H1 (cell line): ENCODE measurements around the gene CCDC191. TPM values are rescaled to one million over a fixed set of nuclear protein-coding genes. Genes with fewer than 3 reads are reported as not detected.

Experiments
- CTCF ChIA-PET: fragments of 300-600 bp; sonication (Branson Sonifier 250); formaldehyde crosslinking; loops from one replicate; lab custom pipeline; 2021; ENCODE audit not compliant: partially characterized antibody; lab: Charles Lee
- POLR2A ChIA-PET: fragments of 300-600 bp; sonication (Branson Sonifier 250); formaldehyde crosslinking; loops from one replicate; lab custom pipeline; 2021; ENCODE audit warnings: inconsistent platforms; ENCODE audit not compliant: partially characterized antibody; lab: Charles Lee
- DNase-seq, 2 experiments: peaks; one replicate each; pipeline versions ENCODE4 v3.0.0 to v3.0.0-alpha.2; 2010 to 2022; ENCODE audit warnings: low spot score in 2 of 2, low read depth in 1 of 2, mixed read lengths in 1 of 2
- FAIRE-seq: peaks from 2 replicates; lab custom pipeline; 2011; peaks lifted over from hg19 to GRCh38; lab: Jason Lieb, UNC
- H2AFZ ChIP-seq: 2 replicates; pipeline ENCODE4 v1.8.1; 2012; ENCODE audit warnings: low read length, inconsistent platforms
- H2AK5ac ChIP-seq: 2 replicates; pipeline ENCODE4 v1.6.1; 2013; ENCODE audit warnings: low read depth, low read length
- H2BK120ac ChIP-seq: replicated peaks from 2 replicates; pipeline ENCODE3; 2013; ENCODE audit warnings: low read depth, low read length, inconsistent platforms
- H2BK12ac ChIP-seq: 2 replicates; pipeline ENCODE4 v1.6.1; 2013; ENCODE audit warnings: low read depth, low read length
- H2BK15ac ChIP-seq: 2 replicates; pipeline ENCODE4 v1.6.1; 2013; ENCODE audit warnings: low read length
- H2BK20ac ChIP-seq: 2 replicates; pipeline ENCODE4 v1.6.1; 2013; ENCODE audit warnings: low read length
- H2BK5ac ChIP-seq: 2 replicates; pipeline ENCODE4 v1.6.1; 2013; ENCODE audit warnings: low read depth, low read length
- H3K14ac ChIP-seq: 2 replicates; pipeline ENCODE4 v1.6.1; 2013; ENCODE audit warnings: inconsistent platforms; ENCODE audit not compliant: insufficient read length
- H3K18ac ChIP-seq: 2 replicates; pipeline ENCODE4 v1.6.1; 2013; ENCODE audit warnings: low read length; ENCODE audit errors: extremely low read depth
- H3K23ac ChIP-seq: 2 replicates; pipeline ENCODE4 v1.6.1; 2013; ENCODE audit warnings: inconsistent platforms; ENCODE audit not compliant: insufficient read length
- H3K23me2 ChIP-seq: 2 replicates; pipeline ENCODE4 v1.6.1; 2013; ENCODE audit warnings: low read depth, low read length
- H3K27ac ChIP-seq: 2 replicates; pipeline ENCODE4 v1.6.1; 2011; ENCODE audit warnings: low read depth, low read length, inconsistent platforms
- H3K27me3 ChIP-seq, 4 experiments: replicated peaks in 1 of 4; 1 replicate in 1 of 4; 2 replicates in 3 of 4; pipeline versions ENCODE4 v1.6.1 to v1.8.1; 2011 to 2013; ENCODE audit warnings: low read length in 3 of 4, mild to moderate bottlenecking in 3 of 4, inconsistent platforms in 2 of 4, mixed read lengths in 2 of 4, moderate library complexity in 1 of 4; ENCODE audit not compliant: control insufficient read depth in 3 of 4, insufficient read depth in 3 of 4; ENCODE audit errors: extremely low read depth in 1 of 4
- H3K36me3 ChIP-seq, 4 experiments: 2 replicates each; pipeline versions ENCODE4 v1.6.1 to v1.8.1; 2011 to 2013; ENCODE audit warnings: mild to moderate bottlenecking in 4 of 4, low read length in 3 of 4, moderate library complexity in 2 of 4, control low read depth in 1 of 4, inconsistent platforms in 1 of 4; ENCODE audit not compliant: insufficient read depth in 4 of 4, control insufficient read depth in 2 of 4
- H3K4ac ChIP-seq: replicated peaks from 2 replicates; pipeline ENCODE3; 2013; ENCODE audit warnings: low read length, low read depth, mixed read lengths, inconsistent platforms; ENCODE audit not compliant: insufficient read length
- H3K4me1 ChIP-seq, 4 experiments: replicated peaks in 1 of 4; 1 replicate in 1 of 4; 2 replicates in 3 of 4; pipeline versions ENCODE4 v1.6.1 to v1.8.1; 2011 to 2013; ENCODE audit warnings: low read length in 3 of 4, inconsistent platforms in 2 of 4, mixed read lengths in 1 of 4; ENCODE audit not compliant: insufficient read depth in 4 of 4, control insufficient read depth in 3 of 4
- H3K4me2 ChIP-seq, 2 experiments: 2 replicates each; pipeline versions ENCODE4 v1.6.1 to v1.8.1; 2011 to 2013; ENCODE audit warnings: low read depth in 2 of 2, low read length in 2 of 2, control low read depth in 1 of 2, inconsistent platforms in 1 of 2, mild to moderate bottlenecking in 1 of 2; ENCODE audit not compliant: insufficient read depth in 1 of 2
- H3K4me3 ChIP-seq, 4 experiments: fragments of 200-600, 300-600 bp in 1 of 4; sonication (generic), shearing (Covaris generic), sonication (Bioruptor Twin) in 1 of 4; 2 replicates each; pipeline versions ENCODE4 v1.5.1 to v1.8.1; 2011 to 2016; ENCODE audit warnings: low read length in 4 of 4, low read depth in 3 of 4, control low read depth in 2 of 4, inconsistent platforms in 2 of 4, mild to moderate bottlenecking in 2 of 4, mixed read lengths in 1 of 4, moderate library complexity in 1 of 4; ENCODE audit not compliant: insufficient read depth in 2 of 4; ENCODE audit errors: extremely low read depth in 1 of 4
- H3K56ac ChIP-seq: replicated peaks from 2 replicates; pipeline ENCODE3; 2013; ENCODE audit warnings: low read depth, mild to moderate bottlenecking, mixed read lengths, low read length, inconsistent platforms; ENCODE audit not compliant: insufficient read length
- H3K79me1 ChIP-seq: 2 replicates; pipeline ENCODE4 v1.6.1; 2013; ENCODE audit warnings: low read depth, low read length, control low read depth
- H3K79me2 ChIP-seq, 2 experiments: 2 replicates each; pipeline versions ENCODE4 v1.6.1 to v1.8.1; 2012 to 2013; ENCODE audit warnings: low read length in 2 of 2, mild to moderate bottlenecking in 2 of 2, inconsistent platforms in 1 of 2; ENCODE audit not compliant: insufficient read depth in 2 of 2, control insufficient read depth in 1 of 2
- H3K9ac ChIP-seq, 4 experiments: replicated peaks in 1 of 4; 1 replicate in 1 of 4; 2 replicates in 3 of 4; pipeline versions ENCODE4 v1.6.1 to v1.8.1; 2011 to 2013; ENCODE audit warnings: low read depth in 3 of 4, low read length in 3 of 4, control low read depth in 2 of 4, mild to moderate bottlenecking in 2 of 4, moderate library complexity in 2 of 4, inconsistent platforms in 1 of 4; ENCODE audit errors: extremely low read depth in 1 of 4
- H3K9me3 ChIP-seq, 2 experiments: 2 replicates each; pipeline versions ENCODE4 v1.6.1 to v1.8.1; 2012 to 2013; ENCODE audit warnings: mild to moderate bottlenecking in 2 of 2, moderate library complexity in 2 of 2, control low read depth in 1 of 2, inconsistent platforms in 1 of 2, low read depth in 1 of 2, low read length in 1 of 2, mixed read lengths in 1 of 2; ENCODE audit not compliant: insufficient read depth in 2 of 2
- H4K20me1 ChIP-seq, 2 experiments: replicated peaks in 1 of 2; 2 replicates each; pipeline versions ENCODE3 to v1.8.1; 2011 to 2013; ENCODE audit warnings: inconsistent platforms in 2 of 2, low read length in 2 of 2, mild to moderate bottlenecking in 1 of 2; ENCODE audit not compliant: insufficient read depth in 2 of 2, control insufficient read depth in 1 of 2
- H4K5ac ChIP-seq: 2 replicates; pipeline ENCODE4 v1.6.1; 2013; ENCODE audit warnings: low read length, low read depth, mixed read lengths, inconsistent platforms; ENCODE audit not compliant: insufficient read length
- H4K8ac ChIP-seq: 2 replicates; pipeline ENCODE4 v1.8.0; 2013; ENCODE audit warnings: mild to moderate bottlenecking, moderate library complexity, low read length, inconsistent platforms; ENCODE audit not compliant: insufficient read depth; ENCODE audit errors: extremely low read depth
- H4K91ac ChIP-seq: replicated peaks from 2 replicates; pipeline ENCODE3; 2013; ENCODE audit warnings: low read length, mixed read lengths, inconsistent platforms; ENCODE audit not compliant: insufficient read length
- CBX5 ChIP-seq: fragments of 300-800, 300-1000 bp; sonication (generic); IDR thresholded peaks from 2 replicates; pipeline ENCODE4 v1.7.1; 2016; ENCODE audit warnings: antibody characterized with exemption, low read length, low read depth
- CEBPB ChIP-seq: IDR thresholded peaks from 2 replicates; pipeline ENCODE4 v1.6.1; 2012; ENCODE audit warnings: low read depth, low read length
- CHD2 ChIP-seq: IDR thresholded peaks from 2 replicates; pipeline ENCODE4 v1.6.1; 2012; ENCODE audit warnings: low read length, improper control_type of control experiment
- CREB1 ChIP-seq: IDR thresholded peaks from 2 replicates; pipeline ENCODE4 v1.6.1; 2012; ENCODE audit warnings: inconsistent platforms
- FOSL1 ChIP-seq: IDR thresholded peaks from 2 replicates; pipeline ENCODE4 v1.6.1; 2011; ENCODE audit warnings: mild to moderate bottlenecking, low read depth, low read length, moderate library complexity; ENCODE audit not compliant: insufficient read depth
- GABPA ChIP-seq: IDR thresholded peaks from 2 replicates; pipeline ENCODE4 v1.6.1; 2011; ENCODE audit warnings: mild to moderate bottlenecking, low read length, moderate library complexity, borderline replicate concordance; ENCODE audit not compliant: insufficient read depth
- GTF2F1 ChIP-seq: IDR thresholded peaks from 2 replicates; pipeline ENCODE4 v1.6.1; 2012; ENCODE audit warnings: low read depth, low read length, improper control_type of control experiment, borderline replicate concordance
- NANOG ChIP-seq: IDR thresholded peaks from 2 replicates; pipeline ENCODE4 v1.6.1; 2011; ENCODE audit warnings: low read length, low read depth, mild to moderate bottlenecking, inconsistent platforms; ENCODE audit not compliant: insufficient read depth, poor library complexity, severe bottlenecking
- NRF1 ChIP-seq: IDR thresholded peaks from 2 replicates; pipeline ENCODE4 v1.6.1; 2011; ENCODE audit warnings: mild to moderate bottlenecking, low read depth, low read length, improper control_type of control experiment
- RXRA ChIP-seq: IDR thresholded peaks from 2 replicates; pipeline ENCODE4 v1.6.1; 2011; ENCODE audit warnings: low read depth, mild to moderate bottlenecking, low read length, moderate library complexity; ENCODE audit not compliant: insufficient read depth
- SIX5 ChIP-seq: IDR thresholded peaks from 2 replicates; pipeline ENCODE4 v1.6.1; 2011; ENCODE audit warnings: mild to moderate bottlenecking, low read depth, low read length
- SP2 ChIP-seq: IDR thresholded peaks from 2 replicates; pipeline ENCODE4 v1.6.1; 2012; ENCODE audit warnings: mild to moderate bottlenecking, low read length, inconsistent platforms
- SRF ChIP-seq: IDR thresholded peaks from 2 replicates; pipeline ENCODE4 v1.6.1; 2011; ENCODE audit warnings: mild to moderate bottlenecking, low read depth, low read length, moderate library complexity
- SUZ12 ChIP-seq: fragments of 200-600 bp; sonication (generic); IDR thresholded peaks from 2 replicates; pipeline ENCODE4 v1.6.1; 2012; ENCODE audit warnings: mild to moderate bottlenecking, inconsistent platforms, low read length, moderate library complexity, mixed read lengths
- TBP ChIP-seq: IDR thresholded peaks from 2 replicates; pipeline ENCODE4 v1.6.1; 2011; ENCODE audit warnings: low read depth, low read length, improper control_type of control experiment
- ZNF274 ChIP-seq: IDR thresholded peaks from 2 replicates; pipeline ENCODE4 v1.7.0; 2012; ENCODE audit warnings: low read length, borderline replicate concordance; ENCODE audit errors: extremely low read depth
- polyA plus RNA-seq, 7 experiments: library from polyadenylated mRNA; depleted of rRNA in 3 of 7; stranded (reverse) in 5 of 7; unstranded in 2 of 7; fragments of >200 nt in 5 of 7; fragments of 200-250 nt in 2 of 7; gene quantifications; 1 replicate in 5 of 7; 2 replicates in 1 of 7; 4 replicates in 1 of 7; pipeline versions ENCODE4 v1.2.1 to v1.2.3, GENCODE V29; 2011 to 2013; ENCODE audit warnings: missing spikeins in 2 of 7, mixed read lengths in 2 of 7
- total RNA-seq: library from RNA; stranded (reverse); fragmentation: NEBNext Ultra II Directional; extraction: Animal tissue kit (Norgen Biotek cat#: 25700); gene quantifications from 2 replicates; pipeline ENCODE4 v1.2.1, GENCODE V29; 2021

CCDC191 gene
- total and polyA plus RNA-seq, 2 of the 8 experiments (the other 6 are each of a cell fraction or from before 2014, with no cell fraction given), result 0.65 to 1.3 TPM

DNA sequence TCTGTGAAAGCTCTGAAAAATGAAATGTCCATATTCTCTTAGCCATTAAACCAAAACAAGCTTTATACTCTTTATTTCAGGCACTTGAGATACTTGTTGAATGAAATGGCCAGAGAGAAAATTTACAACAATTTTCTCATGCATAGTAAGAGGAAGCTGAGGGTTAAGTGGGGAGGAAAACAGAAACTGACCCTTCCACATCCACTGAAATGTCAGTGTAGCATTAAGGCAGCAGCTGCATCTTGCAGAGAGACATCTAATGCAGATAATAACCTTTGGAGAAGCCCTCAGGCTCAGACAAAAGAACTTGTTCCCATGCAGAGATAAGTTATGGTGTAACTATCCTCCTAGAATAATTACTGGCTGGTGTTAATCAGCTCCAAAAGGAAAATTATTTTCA is 74.5 kb downstream of the CCDC191 start:
- H2BK15ac ChIP-seq, result no peak overlapping the region
- no peak overlapping the region for H3K4me2 ChIP-seq
- no peak overlapping the region for H2BK20ac ChIP-seq
- H3K27me3 ChIP-seq, result no peaks in the 10 kb centered on the region
- no peak overlapping the region for H3K9ac ChIP-seq
- H3K79me1 ChIP-seq, result no peaks in the 10 kb centered on the region
- no peak overlapping the region for H4K8ac ChIP-seq
- H3K79me2 ChIP-seq, result no peaks in the 10 kb centered on the region
- ChIA-PET CTCF (interaction anchor here (0.5 to 1.6 kb wide), 5 partner anchors 16 to 137 kb away, joined by 3 to 4 read pairs (median 3); no protein-coding TSS in a partner anchor), POLR2A (interaction anchor here (1.1 kb wide), 1 partner anchor 10 kb away, joined by 3 read pairs; no protein-coding TSS in a partner anchor)
- H3K36me3 ChIP-seq, result no peaks in the 10 kb centered on the region
- no peak for FAIRE-seq
- H3K4ac ChIP-seq, result no peak overlapping the region
- no peak overlapping the region for H2BK12ac ChIP-seq
- no peak overlapping the region for H3K14ac ChIP-seq
- H2BK120ac ChIP-seq, result no peak overlapping the region
- no peak overlapping the region for H3K4me3 ChIP-seq
- no peaks in the 10 kb centered on the region for H3K9me3 ChIP-seq
- TF ChIP-seq FOSL1 (no peak), TBP (no peak), SIX5 (no peak), CBX5 (no peak), CREB1 (no peak), CHD2 (no peak), SUZ12 (no peak), GABPA (no peak), NANOG (no peak), SRF (no peak), GTF2F1 (no peak), ZNF274 (no peak), SP2 (no peak), RXRA (no peak), CEBPB (no peak), NRF1 (no peak)
- no peak overlapping the region for H2AK5ac ChIP-seq
- no peaks in the 10 kb centered on the region for H3K23me2 ChIP-seq
- H3K56ac ChIP-seq, result no peak overlapping the region
- H3K4me1 ChIP-seq, result 0 out of 7 replicates have a peak, but pooled peaks cover 0 to 2% (median 0%) of the 10 kb centered on the region in 4 experiments
- H4K20me1 ChIP-seq, result no peaks in the 10 kb centered on the region
- no peak overlapping the region for H4K5ac ChIP-seq
- no peak for DNase-seq
- H4K91ac ChIP-seq, result no peak overlapping the region
- no peak overlapping the region for H2BK5ac ChIP-seq
- no peak overlapping the region for H2AFZ ChIP-seq
- H3K18ac ChIP-seq, result no peak overlapping the region
- H3K27ac ChIP-seq, result no peak overlapping the region
- no peak overlapping the region for H3K23ac ChIP-seq
